Sigmoid colon (tissue), 4 donors: ENCODE measurements around the gene EEPD1.
"Not testable (repeated sequence)": the region's sequence is repeated elsewhere in the genome, so short reads cannot be mapped to it uniquely, and the experiment has no call there.

Experiments
- EP300 ChIP-seq, 4 donors: sonication (generic); formaldehyde crosslinking; IDR thresholded peaks; one replicate each; pipeline ENCODE4 v1.6.1; 2017; ENCODE audit warnings: antibody characterized with exemption in 4 of 4
- POLR2A ChIP-seq, 2 donors: fragments of 450-650 bp; IDR thresholded peaks; one replicate each; pipeline ENCODE4 v1.6.1; 2016; ENCODE audit warnings: antibody characterized with exemption in 2 of 2, mild to moderate bottlenecking in 2 of 2, moderate library complexity in 2 of 2
- POLR2AphosphoS5 ChIP-seq, 4 donors: sonication (generic); formaldehyde crosslinking; IDR thresholded peaks; one replicate each; pipeline ENCODE4 v1.6.1; 2017; ENCODE audit warnings: antibody characterized with exemption in 4 of 4
- TF ChIP-seq, protein P1 (sequence below), 4 experiments: fragments of 450-650 bp in 3 of 4; fragments of 200-600 bp in 1 of 4; IDR thresholded peaks; one replicate each; pipeline ENCODE4 v1.5.1; 2016 to 2019; ENCODE audit warnings: antibody characterized with exemption in 4 of 4, mild to moderate bottlenecking in 3 of 4, moderate library complexity in 2 of 4

DNA sequence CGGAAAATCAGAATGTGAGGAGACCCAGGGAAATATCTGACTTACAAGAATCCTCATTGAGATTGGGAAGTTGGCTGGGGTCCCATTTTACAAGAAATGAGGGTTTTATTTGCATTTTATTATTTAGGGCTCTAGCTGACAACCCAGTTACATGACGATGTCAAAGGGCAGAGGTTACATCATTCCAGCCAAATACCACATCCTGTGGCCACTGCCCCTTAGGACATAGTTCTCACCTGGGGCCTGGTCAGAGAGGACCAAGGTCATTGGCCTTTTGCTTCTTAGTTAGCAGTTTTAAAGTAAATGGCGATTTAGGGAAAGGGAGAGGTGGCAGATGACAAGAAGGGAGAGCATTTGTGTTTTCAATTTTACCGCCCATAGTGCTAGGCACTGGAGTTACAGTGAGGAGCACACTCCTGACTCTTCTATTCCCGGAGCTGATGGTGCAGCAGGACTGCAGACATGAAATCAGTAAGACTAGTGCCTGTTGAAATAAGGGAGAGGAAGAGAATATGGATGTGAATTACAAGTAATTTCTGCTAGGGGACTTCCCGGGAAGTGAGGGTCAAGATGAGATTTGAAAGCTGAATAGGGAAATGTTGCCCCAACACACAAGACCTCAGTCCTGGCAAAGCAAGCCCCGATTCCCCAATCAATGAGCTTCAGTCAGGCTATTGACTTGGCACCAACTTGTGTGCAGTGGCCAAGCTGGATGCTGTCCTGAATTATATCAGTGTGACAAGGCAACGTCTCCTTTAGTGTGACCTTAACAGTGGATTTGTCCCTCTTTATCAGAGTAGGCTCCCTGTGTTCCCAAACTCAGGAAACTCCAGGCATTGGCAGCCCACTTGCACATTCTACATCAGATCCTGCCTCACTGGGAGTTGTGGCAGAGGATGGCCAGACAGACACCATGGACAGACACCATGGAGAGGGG, 45.8 kb upstream of the EEPD1 start:
- TF ChIP-seq POLR2A, EP300, POLR2AphosphoS5 (IDR thresholded peaks at IDR 0.05): not testable (repeated sequence)
- TF ChIP-seq, protein P1, sequence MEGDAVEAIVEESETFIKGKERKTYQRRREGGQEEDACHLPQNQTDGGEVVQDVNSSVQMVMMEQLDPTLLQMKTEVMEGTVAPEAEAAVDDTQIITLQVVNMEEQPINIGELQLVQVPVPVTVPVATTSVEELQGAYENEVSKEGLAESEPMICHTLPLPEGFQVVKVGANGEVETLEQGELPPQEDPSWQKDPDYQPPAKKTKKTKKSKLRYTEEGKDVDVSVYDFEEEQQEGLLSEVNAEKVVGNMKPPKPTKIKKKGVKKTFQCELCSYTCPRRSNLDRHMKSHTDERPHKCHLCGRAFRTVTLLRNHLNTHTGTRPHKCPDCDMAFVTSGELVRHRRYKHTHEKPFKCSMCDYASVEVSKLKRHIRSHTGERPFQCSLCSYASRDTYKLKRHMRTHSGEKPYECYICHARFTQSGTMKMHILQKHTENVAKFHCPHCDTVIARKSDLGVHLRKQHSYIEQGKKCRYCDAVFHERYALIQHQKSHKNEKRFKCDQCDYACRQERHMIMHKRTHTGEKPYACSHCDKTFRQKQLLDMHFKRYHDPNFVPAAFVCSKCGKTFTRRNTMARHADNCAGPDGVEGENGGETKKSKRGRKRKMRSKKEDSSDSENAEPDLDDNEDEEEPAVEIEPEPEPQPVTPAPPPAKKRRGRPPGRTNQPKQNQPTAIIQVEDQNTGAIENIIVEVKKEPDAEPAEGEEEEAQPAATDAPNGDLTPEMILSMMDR (IDR thresholded peaks at IDR 0.05), result not testable (repeated sequence)
